Endodermal cell (in vitro differentiated cells): ENCODE measurements around the gene CCDC80. TPM values are rescaled to one million over a fixed set of nuclear protein-coding genes. Genes with fewer than 3 reads are reported as not detected.

ENCODE experiments used
- DNase-seq: peaks from one replicate; pipeline ENCODE4 v3.0.0-alpha.2; 2017
- H3K27ac ChIP-seq: 2 replicates; pipeline ENCODE4 v1.5.1; 2013; ENCODE audit warnings: mild to moderate bottlenecking, low read depth, low read length, moderate library complexity
- H3K27me3 ChIP-seq: 2 replicates; pipeline ENCODE4 v1.6.1; 2013; ENCODE audit warnings: mild to moderate bottlenecking, low read length, moderate library complexity; ENCODE audit not compliant: insufficient read depth, control insufficient read depth, poor library complexity, severe bottlenecking
- H3K36me3 ChIP-seq: 2 replicates; pipeline ENCODE4 v1.7.0; 2013; ENCODE audit warnings: mild to moderate bottlenecking, low read length, moderate library complexity; ENCODE audit not compliant: control insufficient read depth, insufficient read depth
- H3K4me1 ChIP-seq: one replicate; pipeline ENCODE4 v1.7.0; 2013; ENCODE audit warnings: low read length; ENCODE audit not compliant: control insufficient read depth, insufficient read depth
- H3K4me3 ChIP-seq: 2 replicates; pipeline ENCODE4 v1.5.1; 2013; ENCODE audit warnings: mild to moderate bottlenecking, low read length, moderate library complexity
- H3K9ac ChIP-seq: 2 replicates; pipeline ENCODE4 v1.6.1; 2013; ENCODE audit warnings: mild to moderate bottlenecking, low read length, moderate library complexity; ENCODE audit not compliant: poor library complexity, severe bottlenecking; ENCODE audit errors: extremely low read depth
- H3K9me3 ChIP-seq: 2 replicates; pipeline ENCODE4 v1.6.1; 2013; ENCODE audit warnings: mild to moderate bottlenecking, low read length, moderate library complexity; ENCODE audit not compliant: control insufficient read depth
- H3K27ac Mint-ChIP-seq: 2 replicates; pipeline ENCODE4 v1.8.0; 2020; ENCODE audit warnings: mixed read lengths
- H3K27me3 Mint-ChIP-seq: 2 replicates; pipeline ENCODE4 v1.8.0; 2021; ENCODE audit warnings: mild to moderate bottlenecking, mixed read lengths; ENCODE audit not compliant: insufficient read depth
- H3K36me3 Mint-ChIP-seq: 2 replicates; pipeline ENCODE4 v1.8.0; 2020; ENCODE audit warnings: low read depth, mixed read lengths
- H3K4me1 Mint-ChIP-seq: 2 replicates; pipeline ENCODE4 v1.8.0; 2020; ENCODE audit warnings: mixed read lengths
- H3K4me3 Mint-ChIP-seq: 2 replicates; pipeline ENCODE4 v1.8.0; 2020; ENCODE audit warnings: mild to moderate bottlenecking, moderate library complexity, mixed read lengths
- H3K9me3 Mint-ChIP-seq: 2 replicates; pipeline ENCODE4 v1.8.0; 2020; ENCODE audit warnings: mild to moderate bottlenecking, mixed read lengths
- WGBS, 2 experiments: methylation state at CpG; one replicate each; pipeline versions ENCODE4 v1.1.5 to v1.1.7; 2013; ENCODE audit warnings: missing lambda C conversion rate in 2 of 2, mixed read lengths in 1 of 2; ENCODE audit not compliant: insufficient coverage in 1 of 2, insufficient read length in 1 of 2; 5-methylcytosine and 5-hydroxymethylcytosine counted together
- total RNA-seq, 2 donors: library from RNA; stranded (reverse); fragmentation: NEBNext Ultra II Directional in 1 of 2; extraction: Animal tissue kit (Norgen Biotek cat#: 25700) in 1 of 2; gene quantifications; 2 replicates in 1 of 2; 3 replicates in 1 of 2; pipeline ENCODE4 v1.2.1, GENCODE V29; 2021
- TF ChIP-seq, protein P1 (sequence below): fragments of 200-600 bp; sonication (generic); conservative IDR thresholded peaks from 2 replicates; pipeline ENCODE4 v1.5.0; 2021; ENCODE audit warnings: antibody characterized with exemption, mild to moderate bottlenecking

The CCDC80 gene
- total RNA-seq, 2 donors from 2014 or later, result 4.6 to 31.5 TPM

- Histone ChIP-seq H3K9me3 (no peaks in the 10 kb centered on the region), H3K27ac (peak overlapping the region; percentile 81), H3K4me3 (no peak overlapping the region), H3K9ac (no peak overlapping the region), H3K4me1 (no peaks in the 10 kb centered on the region), H3K36me3 (no peaks in the 10 kb centered on the region), H3K27me3 (no peaks in the 10 kb centered on the region)
- Mint-ChIP-seq H3K36me3 (no peaks in the 10 kb centered on the region), H3K4me3 (no peak overlapping the region), H3K4me1 (peaks cover 2% of the 10 kb centered on the region), H3K27me3 (no peaks in the 10 kb centered on the region), H3K27ac (no peak overlapping the region), H3K9me3 (no peaks in the 10 kb centered on the region)
- WGBS, 2 experiments, result 100% methylated on average over 1 to 2 of the region's 2 CpGs
- TF ChIP-seq, protein P1, sequence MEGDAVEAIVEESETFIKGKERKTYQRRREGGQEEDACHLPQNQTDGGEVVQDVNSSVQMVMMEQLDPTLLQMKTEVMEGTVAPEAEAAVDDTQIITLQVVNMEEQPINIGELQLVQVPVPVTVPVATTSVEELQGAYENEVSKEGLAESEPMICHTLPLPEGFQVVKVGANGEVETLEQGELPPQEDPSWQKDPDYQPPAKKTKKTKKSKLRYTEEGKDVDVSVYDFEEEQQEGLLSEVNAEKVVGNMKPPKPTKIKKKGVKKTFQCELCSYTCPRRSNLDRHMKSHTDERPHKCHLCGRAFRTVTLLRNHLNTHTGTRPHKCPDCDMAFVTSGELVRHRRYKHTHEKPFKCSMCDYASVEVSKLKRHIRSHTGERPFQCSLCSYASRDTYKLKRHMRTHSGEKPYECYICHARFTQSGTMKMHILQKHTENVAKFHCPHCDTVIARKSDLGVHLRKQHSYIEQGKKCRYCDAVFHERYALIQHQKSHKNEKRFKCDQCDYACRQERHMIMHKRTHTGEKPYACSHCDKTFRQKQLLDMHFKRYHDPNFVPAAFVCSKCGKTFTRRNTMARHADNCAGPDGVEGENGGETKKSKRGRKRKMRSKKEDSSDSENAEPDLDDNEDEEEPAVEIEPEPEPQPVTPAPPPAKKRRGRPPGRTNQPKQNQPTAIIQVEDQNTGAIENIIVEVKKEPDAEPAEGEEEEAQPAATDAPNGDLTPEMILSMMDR, result no peak
- DNase-seq, result no peak
These were observed 34.8 kb downstream of the CCDC80 start for GRCh38 chr3:112606098-112606497.

- TF ChIP-seq, protein P1, result no peak
These were observed 35.7 kb downstream of the CCDC80 start for GRCh38 chr3:112605285-112605684.

GRCh38 chr3:112604536-112604935 lies 36.4 kb downstream of the CCDC80 start:
- Mint-ChIP-seq H3K4me1 (peaks cover 2% of the 10 kb centered on the region), H3K9me3 (no peaks in the 10 kb centered on the region), H3K27ac (no peak overlapping the region), H3K4me3 (no peak overlapping the region), H3K36me3 (no peaks in the 10 kb centered on the region), H3K27me3 (no peaks in the 10 kb centered on the region)
- WGBS, 2 experiments, result 73 to 95% methylated on average over 2 to 4 of the region's 4 CpGs
- H3K9ac ChIP-seq, result no peak overlapping the region
- H3K27me3 ChIP-seq, result no peaks in the 10 kb centered on the region
- H3K27ac ChIP-seq, result peak overlapping the region; percentile 81
- TF ChIP-seq, protein P1, result no peak
- no peaks in the 10 kb centered on the region for H3K9me3 ChIP-seq
- no peaks in the 10 kb centered on the region for H3K4me1 ChIP-seq
- H3K4me3 ChIP-seq, result no peak overlapping the region
- no peaks in the 10 kb centered on the region for H3K36me3 ChIP-seq
- no peak for DNase-seq

More at GRCh38 chr3:112605285-112605684, 35.7 kb downstream of the CCDC80 start:
- Histone ChIP-seq H3K27me3 (no peaks in the 10 kb centered on the region), H3K4me1 (no peaks in the 10 kb centered on the region), H3K9ac (no peak overlapping the region), H3K27ac (peak overlapping the region; percentile 81), H3K4me3 (no peak overlapping the region), H3K9me3 (no peaks in the 10 kb centered on the region), H3K36me3 (no peaks in the 10 kb centered on the region)
- Mint-ChIP-seq H3K9me3 (no peaks in the 10 kb centered on the region), H3K27ac (no peak overlapping the region), H3K27me3 (no peaks in the 10 kb centered on the region), H3K4me3 (no peak overlapping the region), H3K4me1 (peaks cover 2% of the 10 kb centered on the region), H3K36me3 (no peaks in the 10 kb centered on the region)
- DNase-seq, result no peak
- 77 to 93% methylated on average over 9 of the region's 9 CpGs for WGBS, 2 experiments
